ENCODE data around the gene RBP3.

Gene RBP3

GRCh38 chr10:47353351-47353750, 5.2 kb downstream of the RBP3 start:
- TF ChIP-seq ARNTL (CRISPR knock-in tag; IDR thresholded peaks at IDR 0.05; ENCODE audit: borderline replicate concordance, low read depth): no peak
- no peak for TF ChIP-seq TOX (CRISPR knock-in tag; IDR thresholded peaks at IDR 0.05; ENCODE audit: borderline replicate concordance)
- no peak for TF ChIP-seq RARB (CRISPR knock-in tag; IDR thresholded peaks at IDR 0.05)
- TF ChIP-seq SNAI2 (CRISPR knock-in tag; IDR thresholded peaks at IDR 0.05): no peak
- ATAC-seq: no peak

DNA sequence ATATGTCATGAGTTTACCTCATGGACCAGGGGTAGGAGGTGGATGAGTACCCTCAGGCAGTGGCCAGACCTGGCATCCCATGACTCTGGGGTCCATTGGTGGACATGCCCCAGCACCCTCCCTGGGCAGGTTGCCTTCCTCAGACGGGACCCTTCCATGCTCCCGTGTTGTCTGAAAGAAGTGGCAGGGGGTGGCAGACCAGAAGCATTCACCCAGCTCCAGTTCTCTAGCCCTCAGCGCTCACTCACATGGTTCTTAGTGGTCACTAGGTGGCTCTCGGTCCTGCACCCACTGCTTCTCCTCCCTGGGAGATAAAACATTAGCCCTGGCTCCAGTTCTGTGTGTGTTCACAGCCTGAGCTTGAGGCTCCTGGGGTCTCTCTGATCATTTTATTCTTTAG, 6.0 kb downstream of the RBP3 start:
- peak; percentile 67 for ATAC-seq
- TF ChIP-seq PPARA (CRISPR knock-in tag; IDR thresholded peaks at IDR 0.05; ENCODE audit: borderline replicate concordance) (no peak), RARB (CRISPR knock-in tag; IDR thresholded peaks at IDR 0.05) (no peak), SNAI2 (CRISPR knock-in tag; IDR thresholded peaks at IDR 0.05) (no peak), CREB5 (CRISPR knock-in tag; IDR thresholded peaks at IDR 0.05; ENCODE audit: low read depth) (no peak), ZNF565 (CRISPR knock-in tag; conservative IDR thresholded peaks at IDR 0.05; ENCODE audit: low read depth) (no peak), ZNF8 (CRISPR knock-in tag; IDR thresholded peaks at IDR 0.05) (no peak), GLIS3 (CRISPR knock-in tag; IDR thresholded peaks at IDR 0.05) (no peak)
- TF ChIP-seq, protein P1, sequence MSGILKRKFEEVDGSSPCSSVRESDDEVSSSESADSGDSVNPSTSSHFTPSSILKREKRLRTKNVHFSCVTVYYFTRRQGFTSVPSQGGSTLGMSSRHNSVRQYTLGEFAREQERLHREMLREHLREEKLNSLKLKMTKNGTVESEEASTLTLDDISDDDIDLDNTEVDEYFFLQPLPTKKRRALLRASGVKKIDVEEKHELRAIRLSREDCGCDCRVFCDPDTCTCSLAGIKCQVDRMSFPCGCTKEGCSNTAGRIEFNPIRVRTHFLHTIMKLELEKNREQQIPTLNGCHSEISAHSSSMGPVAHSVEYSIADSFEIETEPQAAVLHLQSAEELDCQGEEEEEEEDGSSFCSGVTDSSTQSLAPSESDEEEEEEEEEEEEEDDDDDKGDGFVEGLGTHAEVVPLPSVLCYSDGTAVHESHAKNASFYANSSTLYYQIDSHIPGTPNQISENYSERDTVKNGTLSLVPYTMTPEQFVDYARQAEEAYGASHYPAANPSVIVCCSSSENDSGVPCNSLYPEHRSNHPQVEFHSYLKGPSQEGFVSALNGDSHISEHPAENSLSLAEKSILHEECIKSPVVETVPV (CRISPR knock-in tag; IDR thresholded peaks at IDR 0.05): no peak

DNA sequence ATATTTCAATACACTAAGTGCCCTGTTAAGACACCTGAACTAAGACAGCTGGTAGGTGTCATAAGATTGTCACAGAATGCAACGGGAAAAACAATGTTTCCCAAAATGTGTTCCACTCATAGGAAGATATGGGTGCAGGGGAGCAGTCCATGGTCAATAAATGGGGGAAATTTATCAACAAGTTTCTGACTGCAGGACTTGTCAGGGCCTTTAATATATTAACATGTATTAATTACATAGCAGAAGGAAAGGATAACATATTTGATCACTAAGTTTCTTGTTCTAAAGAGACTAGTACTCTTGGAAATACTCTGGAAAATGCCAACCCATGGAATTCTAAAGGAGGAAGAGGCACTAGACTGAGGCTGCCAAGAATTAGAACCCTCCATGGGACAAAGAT, 6.7 kb downstream of the RBP3 start:
- TF ChIP-seq RARB (CRISPR knock-in tag; IDR thresholded peaks at IDR 0.05) (no peak), ZC3H10 (CRISPR knock-in tag; IDR thresholded peaks at IDR 0.05) (no peak), CSDC2 (CRISPR knock-in tag; IDR thresholded peaks at IDR 0.05) (no peak), TOX (CRISPR knock-in tag; IDR thresholded peaks at IDR 0.05; ENCODE audit: borderline replicate concordance) (no peak), CREB5 (CRISPR knock-in tag; IDR thresholded peaks at IDR 0.05; ENCODE audit: low read depth) (no peak), ZNF8 (CRISPR knock-in tag; IDR thresholded peaks at IDR 0.05) (no peak), ZFP30 (CRISPR knock-in tag; IDR thresholded peaks at IDR 0.05) (no peak), TCF4 (CRISPR knock-in tag; IDR thresholded peaks at IDR 0.05; ENCODE audit: borderline replicate concordance) (no peak), ESRRG (CRISPR knock-in tag; IDR thresholded peaks at IDR 0.05) (no peak), ISL1 (CRISPR knock-in tag; IDR thresholded peaks at IDR 0.05) (no peak), GLIS3 (CRISPR knock-in tag; IDR thresholded peaks at IDR 0.05) (no peak), SNAI2 (CRISPR knock-in tag; IDR thresholded peaks at IDR 0.05) (no peak), TSHZ2 (CRISPR knock-in tag; IDR thresholded peaks at IDR 0.05) (no peak), ZFP3 (CRISPR knock-in tag; IDR thresholded peaks at IDR 0.05) (no peak), PPARA (CRISPR knock-in tag; IDR thresholded peaks at IDR 0.05; ENCODE audit: borderline replicate concordance) (no peak), POU6F1 (CRISPR knock-in tag; IDR thresholded peaks at IDR 0.05; ENCODE audit: borderline replicate concordance, low read depth) (no peak), BACH2 (CRISPR knock-in tag; IDR thresholded peaks at IDR 0.05; ENCODE audit: borderline replicate concordance) (no peak), OSR1 (CRISPR knock-in tag; IDR thresholded peaks at IDR 0.05) (no peak)
- TF ChIP-seq, protein P2, sequence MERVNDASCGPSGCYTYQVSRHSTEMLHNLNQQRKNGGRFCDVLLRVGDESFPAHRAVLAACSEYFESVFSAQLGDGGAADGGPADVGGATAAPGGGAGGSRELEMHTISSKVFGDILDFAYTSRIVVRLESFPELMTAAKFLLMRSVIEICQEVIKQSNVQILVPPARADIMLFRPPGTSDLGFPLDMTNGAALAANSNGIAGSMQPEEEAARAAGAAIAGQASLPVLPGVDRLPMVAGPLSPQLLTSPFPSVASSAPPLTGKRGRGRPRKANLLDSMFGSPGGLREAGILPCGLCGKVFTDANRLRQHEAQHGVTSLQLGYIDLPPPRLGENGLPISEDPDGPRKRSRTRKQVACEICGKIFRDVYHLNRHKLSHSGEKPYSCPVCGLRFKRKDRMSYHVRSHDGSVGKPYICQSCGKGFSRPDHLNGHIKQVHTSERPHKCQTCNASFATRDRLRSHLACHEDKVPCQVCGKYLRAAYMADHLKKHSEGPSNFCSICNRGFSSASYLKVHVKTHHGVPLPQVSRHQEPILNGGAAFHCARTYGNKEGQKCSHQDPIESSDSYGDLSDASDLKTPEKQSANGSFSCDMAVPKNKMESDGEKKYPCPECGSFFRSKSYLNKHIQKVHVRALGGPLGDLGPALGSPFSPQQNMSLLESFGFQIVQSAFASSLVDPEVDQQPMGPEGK (CRISPR knock-in tag; IDR thresholded peaks at IDR 0.05; ENCODE audit: borderline replicate concordance): no peak
- TF ChIP-seq, protein P1 (CRISPR knock-in tag; IDR thresholded peaks at IDR 0.05): no peak
- ATAC-seq: no peak

Measured in SK-N-SH treated with all-trans-retinoic acid at 6 μM for 48 hours (cell line).